SK-N-SH (cell line): ENCODE data around the gene SPEM1. TPM values are rescaled to one million over a fixed set of nuclear protein-coding genes. Genes with fewer than 3 reads are reported as not detected.

Experiments
- CTCF ChIA-PET: fragments of 300-600, 350-600 bp; formaldehyde crosslinking; extraction: SDS; loops from one replicate; lab custom pipeline; 2021; lab: Yijun Ruan, JAX
- POLR2A ChIA-PET: fragments of 350-600 bp; sonication (Branson Sonifier 250); formaldehyde crosslinking; extraction: SDS; loops from one replicate; lab custom pipeline; 2020; ENCODE audit warnings: antibody characterized with exemption, inconsistent platforms; lab: Yijun Ruan, JAX
- DNase-seq: peaks from one replicate; pipeline ENCODE4 v3.0.0; 2012
- H2AFZ ChIP-seq: fragments of 200-600 bp; sonication (generic); 2 replicates; pipeline ENCODE4 v1.8.1; 2016; ENCODE audit warnings: antibody characterized with exemption, mild to moderate bottlenecking, low read depth
- H3F3A ChIP-seq: fragments of 200-600 bp; sonication (generic); replicated peaks from 2 replicates; pipeline ENCODE3; 2016; ENCODE audit warnings: antibody characterized with exemption, mild to moderate bottlenecking; ENCODE audit not compliant: insufficient read depth
- H3K27ac ChIP-seq, 2 experiments: fragments of 200-500 bp in 1 of 2; fragments of 200-600 bp in 1 of 2; sonication (Bioruptor generic) in 1 of 2; sonication (generic), shearing (Covaris generic) in 1 of 2; 2 replicates each; pipeline versions ENCODE4 v1.5.1 to v1.6.1; 2014 to 2016; ENCODE audit warnings: low read depth in 2 of 2, inconsistent platforms in 1 of 2, low read length in 1 of 2, mild to moderate bottlenecking in 1 of 2, mixed read lengths in 1 of 2
- H3K27me3 ChIP-seq: fragments of 200-600 bp; sonication (generic), shearing (Covaris generic); 2 replicates; pipeline ENCODE4 v1.6.1; 2016; ENCODE audit warnings: mixed run types; ENCODE audit not compliant: insufficient read depth
- H3K36me3 ChIP-seq, 2 experiments: fragments of 200-500 bp in 1 of 2; fragments of 200-600 bp in 1 of 2; sonication (Bioruptor generic) in 1 of 2; sonication (generic) in 1 of 2; replicated peaks in 1 of 2; 2 replicates each; pipeline versions ENCODE3 to v1.5.1; 2014 to 2016; ENCODE audit warnings: low read length in 1 of 2, mild to moderate bottlenecking in 1 of 2; ENCODE audit not compliant: insufficient read depth in 2 of 2, control insufficient read depth in 1 of 2
- H3K4me1 ChIP-seq, 2 experiments: fragments of 200-500 bp in 1 of 2; fragments of 200-600 bp in 1 of 2; sonication (Bioruptor generic) in 1 of 2; sonication (generic), shearing (Covaris generic) in 1 of 2; 2 replicates each; pipeline versions ENCODE4 v1.5.1 to v1.6.1; 2014 to 2016; ENCODE audit warnings: low read depth in 1 of 2, low read length in 1 of 2, mixed run types in 1 of 2; ENCODE audit not compliant: insufficient read depth in 2 of 2, control insufficient read depth in 1 of 2
- H3K4me2 ChIP-seq: fragments of 200-600 bp; sonication (generic), shearing (Covaris generic); 2 replicates; pipeline ENCODE4 v1.6.1; 2017; ENCODE audit warnings: mixed run types
- H3K4me3 ChIP-seq, 2 experiments: fragments of 200-500 bp in 1 of 2; fragments of 200-600 bp in 1 of 2; sonication (Bioruptor generic) in 1 of 2; sonication (generic), shearing (Covaris generic) in 1 of 2; 2 replicates each; pipeline versions ENCODE4 v1.5.1 to v1.8.1; 2014 to 2016; ENCODE audit warnings: low read depth in 2 of 2, inconsistent platforms in 1 of 2, low read length in 1 of 2, mild to moderate bottlenecking in 1 of 2, mixed read lengths in 1 of 2, moderate library complexity in 1 of 2
- H3K79me2 ChIP-seq: fragments of 200-600 bp; sonication (generic); 2 replicates; pipeline ENCODE4 v1.8.1; 2017; ENCODE audit warnings: mild to moderate bottlenecking; ENCODE audit not compliant: insufficient read depth
- H3K9ac ChIP-seq: fragments of 200-600 bp; sonication (generic); 2 replicates; pipeline ENCODE4 v1.6.1; 2017; ENCODE audit warnings: mixed run types
- H3K9me2 ChIP-seq: fragments of 200-600 bp; sonication (generic); 2 replicates; pipeline ENCODE4 v1.6.1; 2017; ENCODE audit warnings: mixed run types
- H3K9me3 ChIP-seq: fragments of 200-600 bp; sonication (generic); 2 replicates; pipeline ENCODE4 v1.6.1; 2017; ENCODE audit warnings: mixed run types, mild to moderate bottlenecking, moderate library complexity
- H4K20me1 ChIP-seq: fragments of 200-600 bp; sonication (generic); 2 replicates; pipeline ENCODE4 v1.6.1; 2017; ENCODE audit warnings: mild to moderate bottlenecking, mixed run types; ENCODE audit not compliant: insufficient read depth
- CHD2 ChIP-seq: fragments of 150-350 bp; IDR thresholded peaks from 2 replicates; pipeline ENCODE4 v1.6.1; 2018; ENCODE audit warnings: low read length; ENCODE audit not compliant: partially characterized antibody
- EZH2phosphoT487 ChIP-seq: fragments of 200-600 bp; sonication (generic); IDR thresholded peaks from 2 replicates; pipeline ENCODE4 v1.6.1; 2017; ENCODE audit warnings: low read depth, mixed run types, mild to moderate bottlenecking, antibody characterized with exemption, moderate library complexity, borderline replicate concordance
- FOXJ3 ChIP-seq: sonication (generic); formaldehyde crosslinking; IDR thresholded peaks from 2 replicates; pipeline ENCODE4 v1.5.1; 2020; ENCODE audit warnings: mild to moderate bottlenecking, missing genetic modification reagents
- FOXM1 ChIP-seq: IDR thresholded peaks from 2 replicates; pipeline ENCODE4 v1.4.0; 2012; ENCODE audit warnings: low read depth, mild to moderate bottlenecking
- GATA2 ChIP-seq: sonication (generic); formaldehyde crosslinking; IDR thresholded peaks from 2 replicates; pipeline ENCODE4 v1.5.0; 2020; ENCODE audit warnings: mild to moderate bottlenecking, missing genetic modification reagents
- JUND ChIP-seq: IDR thresholded peaks from 2 replicates; pipeline ENCODE4 v1.4.0; 2012
- NRF1 ChIP-seq: IDR thresholded peaks from 2 replicates; pipeline ENCODE4 v1.6.1; 2012; ENCODE audit warnings: low read depth, mild to moderate bottlenecking, low read length
- RAD21 ChIP-seq: IDR thresholded peaks from 2 replicates; pipeline ENCODE4 v1.6.1; 2012; ENCODE audit warnings: mild to moderate bottlenecking, low read length
- RCOR1 ChIP-seq: fragments of 150-350 bp; IDR thresholded peaks from 2 replicates; pipeline ENCODE4 v1.6.1; 2017; ENCODE audit warnings: antibody characterized with exemption, low read length
- RFX5 ChIP-seq: IDR thresholded peaks from 2 replicates; pipeline ENCODE4 v1.6.1; 2012; ENCODE audit warnings: mild to moderate bottlenecking, improper control_type of control experiment, low read length
- TAF1 ChIP-seq: IDR thresholded peaks from 2 replicates; pipeline ENCODE4 v1.6.1; 2012; ENCODE audit warnings: low read depth, mild to moderate bottlenecking, low read length, moderate library complexity, borderline replicate concordance
- TCF12 ChIP-seq: IDR thresholded peaks from 2 replicates; pipeline ENCODE4 v1.4.0; 2012
- WGBS: methylation state at CpG from one replicate; pipeline ENCODE4 v1.1.6; 2017; ENCODE audit warnings: low lambda C conversion rate; 5-methylcytosine and 5-hydroxymethylcytosine counted together
- polyA plus RNA-seq, 3 experiments: library from polyadenylated mRNA; depleted of rRNA; stranded (reverse); fragments of >200 nt; gene quantifications; 2 replicates each; pipeline ENCODE4 v1.2.3, GENCODE V29; 2012
- TF ChIP-seq, protein P1 (sequence below): IDR thresholded peaks from 2 replicates; pipeline ENCODE4 v1.6.1; 2012; ENCODE audit warnings: mild to moderate bottlenecking, low read depth, low read length, moderate library complexity
- TF ChIP-seq, protein P2 (sequence below): IDR thresholded peaks from 2 replicates; pipeline ENCODE4 v1.4.0; 2012; ENCODE audit warnings: low read depth
- TF ChIP-seq, protein P3 (sequence below): fragments of 150-350 bp; IDR thresholded peaks from 2 replicates; pipeline ENCODE4 v1.6.1; 2016; ENCODE audit warnings: mild to moderate bottlenecking, low read depth, low read length
- TF ChIP-seq, protein P4 (sequence below): fragments of 200-600 bp; sonication (generic); IDR thresholded peaks from 2 replicates; pipeline ENCODE4 v1.6.1; 2017; ENCODE audit warnings: antibody characterized with exemption, mild to moderate bottlenecking, moderate library complexity

The SPEM1 gene
- polyA plus RNA-seq, 1 of the 3 experiments (the other 2 are of a cell fraction): not detected

DNA sequence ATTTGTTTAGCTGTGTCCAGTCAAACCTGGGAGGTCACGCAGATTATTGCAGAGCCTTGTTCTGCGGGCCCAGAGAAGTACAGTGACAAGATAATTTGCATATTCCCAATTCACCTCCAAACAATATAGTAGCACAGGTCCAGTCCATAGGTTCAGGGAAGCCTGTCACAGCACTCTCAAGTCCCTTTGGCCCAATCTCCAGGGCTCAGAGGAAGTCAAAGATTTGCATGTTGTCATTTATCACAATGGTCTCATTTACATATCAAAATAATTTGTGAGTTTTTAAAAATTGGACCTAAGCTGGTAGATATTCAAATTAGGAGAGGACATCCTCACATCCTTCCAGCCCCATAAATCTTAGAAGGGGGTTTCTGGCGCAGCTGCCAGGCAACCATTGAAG is 47.4 kb downstream of the SPEM1 start:
- CTCF ChIA-PET: interaction anchor here (1.1 to 1.4 kb wide), 3 partner anchors 22 to 112 kb away, joined by 3 to 4 read pairs (median 3); no protein-coding TSS in a partner anchor
- no peak overlapping the region for H3K27ac ChIP-seq
- TF ChIP-seq, protein P1, sequence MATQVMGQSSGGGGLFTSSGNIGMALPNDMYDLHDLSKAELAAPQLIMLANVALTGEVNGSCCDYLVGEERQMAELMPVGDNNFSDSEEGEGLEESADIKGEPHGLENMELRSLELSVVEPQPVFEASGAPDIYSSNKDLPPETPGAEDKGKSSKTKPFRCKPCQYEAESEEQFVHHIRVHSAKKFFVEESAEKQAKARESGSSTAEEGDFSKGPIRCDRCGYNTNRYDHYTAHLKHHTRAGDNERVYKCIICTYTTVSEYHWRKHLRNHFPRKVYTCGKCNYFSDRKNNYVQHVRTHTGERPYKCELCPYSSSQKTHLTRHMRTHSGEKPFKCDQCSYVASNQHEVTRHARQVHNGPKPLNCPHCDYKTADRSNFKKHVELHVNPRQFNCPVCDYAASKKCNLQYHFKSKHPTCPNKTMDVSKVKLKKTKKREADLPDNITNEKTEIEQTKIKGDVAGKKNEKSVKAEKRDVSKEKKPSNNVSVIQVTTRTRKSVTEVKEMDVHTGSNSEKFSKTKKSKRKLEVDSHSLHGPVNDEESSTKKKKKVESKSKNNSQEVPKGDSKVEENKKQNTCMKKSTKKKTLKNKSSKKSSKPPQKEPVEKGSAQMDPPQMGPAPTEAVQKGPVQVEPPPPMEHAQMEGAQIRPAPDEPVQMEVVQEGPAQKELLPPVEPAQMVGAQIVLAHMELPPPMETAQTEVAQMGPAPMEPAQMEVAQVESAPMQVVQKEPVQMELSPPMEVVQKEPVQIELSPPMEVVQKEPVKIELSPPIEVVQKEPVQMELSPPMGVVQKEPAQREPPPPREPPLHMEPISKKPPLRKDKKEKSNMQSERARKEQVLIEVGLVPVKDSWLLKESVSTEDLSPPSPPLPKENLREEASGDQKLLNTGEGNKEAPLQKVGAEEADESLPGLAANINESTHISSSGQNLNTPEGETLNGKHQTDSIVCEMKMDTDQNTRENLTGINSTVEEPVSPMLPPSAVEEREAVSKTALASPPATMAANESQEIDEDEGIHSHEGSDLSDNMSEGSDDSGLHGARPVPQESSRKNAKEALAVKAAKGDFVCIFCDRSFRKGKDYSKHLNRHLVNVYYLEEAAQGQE: no peak
- TF ChIP-seq NRF1 (no peak), RFX5 (no peak), RAD21 (no peak), TCF12 (no peak), EZH2phosphoT487 (no peak), TAF1 (no peak), FOXM1 (no peak), RCOR1 (no peak), FOXJ3 (CRISPR knock-in tag) (no peak), CHD2 (no peak), JUND (no peak), GATA2 (CRISPR knock-in tag) (no peak)
- TF ChIP-seq, protein P2, sequence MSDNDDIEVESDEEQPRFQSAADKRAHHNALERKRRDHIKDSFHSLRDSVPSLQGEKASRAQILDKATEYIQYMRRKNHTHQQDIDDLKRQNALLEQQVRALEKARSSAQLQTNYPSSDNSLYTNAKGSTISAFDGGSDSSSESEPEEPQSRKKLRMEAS: no peak
- TF ChIP-seq, protein P3, sequence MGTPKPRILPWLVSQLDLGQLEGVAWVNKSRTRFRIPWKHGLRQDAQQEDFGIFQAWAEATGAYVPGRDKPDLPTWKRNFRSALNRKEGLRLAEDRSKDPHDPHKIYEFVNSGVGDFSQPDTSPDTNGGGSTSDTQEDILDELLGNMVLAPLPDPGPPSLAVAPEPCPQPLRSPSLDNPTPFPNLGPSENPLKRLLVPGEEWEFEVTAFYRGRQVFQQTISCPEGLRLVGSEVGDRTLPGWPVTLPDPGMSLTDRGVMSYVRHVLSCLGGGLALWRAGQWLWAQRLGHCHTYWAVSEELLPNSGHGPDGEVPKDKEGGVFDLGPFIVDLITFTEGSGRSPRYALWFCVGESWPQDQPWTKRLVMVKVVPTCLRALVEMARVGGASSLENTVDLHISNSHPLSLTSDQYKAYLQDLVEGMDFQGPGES: no peak
- TF ChIP-seq, protein P4, sequence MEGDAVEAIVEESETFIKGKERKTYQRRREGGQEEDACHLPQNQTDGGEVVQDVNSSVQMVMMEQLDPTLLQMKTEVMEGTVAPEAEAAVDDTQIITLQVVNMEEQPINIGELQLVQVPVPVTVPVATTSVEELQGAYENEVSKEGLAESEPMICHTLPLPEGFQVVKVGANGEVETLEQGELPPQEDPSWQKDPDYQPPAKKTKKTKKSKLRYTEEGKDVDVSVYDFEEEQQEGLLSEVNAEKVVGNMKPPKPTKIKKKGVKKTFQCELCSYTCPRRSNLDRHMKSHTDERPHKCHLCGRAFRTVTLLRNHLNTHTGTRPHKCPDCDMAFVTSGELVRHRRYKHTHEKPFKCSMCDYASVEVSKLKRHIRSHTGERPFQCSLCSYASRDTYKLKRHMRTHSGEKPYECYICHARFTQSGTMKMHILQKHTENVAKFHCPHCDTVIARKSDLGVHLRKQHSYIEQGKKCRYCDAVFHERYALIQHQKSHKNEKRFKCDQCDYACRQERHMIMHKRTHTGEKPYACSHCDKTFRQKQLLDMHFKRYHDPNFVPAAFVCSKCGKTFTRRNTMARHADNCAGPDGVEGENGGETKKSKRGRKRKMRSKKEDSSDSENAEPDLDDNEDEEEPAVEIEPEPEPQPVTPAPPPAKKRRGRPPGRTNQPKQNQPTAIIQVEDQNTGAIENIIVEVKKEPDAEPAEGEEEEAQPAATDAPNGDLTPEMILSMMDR: no peak
- no peak for DNase-seq
- H3K4me2 ChIP-seq: no peak overlapping the region
- H3K9ac ChIP-seq: no peak overlapping the region
- peaks cover 4 to 12% of the 10 kb centered on the region in 2 experiments; a peak in 1 of 4 replicates for H3K4me1 ChIP-seq
- H3K36me3 ChIP-seq: peaks cover 4 to 21% of the 10 kb centered on the region in 2 experiments
- no peak overlapping the region for H3K4me3 ChIP-seq
- H3K9me3 ChIP-seq: no peaks in the 10 kb centered on the region
- H3K9me2 ChIP-seq: no peaks in the 10 kb centered on the region
- WGBS: 100% methylated on average over 3 of the region's 3 CpGs
- peaks cover 18% of the 10 kb centered on the region; the same call in 1 of the 2 replicates for H4K20me1 ChIP-seq
- no peak overlapping the region for H2AFZ ChIP-seq
- H3K79me2 ChIP-seq: peaks cover 64% of the 10 kb centered on the region
- no peaks in the 10 kb centered on the region for H3K27me3 ChIP-seq
- H3F3A ChIP-seq: peaks cover 7% of the 10 kb centered on the region
- POLR2A ChIA-PET: no interaction called here
